SK-N-SH (cell line): ENCODE measurements around the gene GRK3. TPM values are rescaled to one million over a fixed set of nuclear protein-coding genes. Genes with fewer than 3 reads are reported as not detected.

Experiments
- CTCF ChIA-PET: fragments of 300-600, 350-600 bp; formaldehyde crosslinking; extraction: SDS; loops from one replicate; lab custom pipeline; 2021; lab: Yijun Ruan, JAX
- POLR2A ChIA-PET: fragments of 350-600 bp; sonication (Branson Sonifier 250); formaldehyde crosslinking; extraction: SDS; loops from one replicate; lab custom pipeline; 2020; ENCODE audit warnings: antibody characterized with exemption, inconsistent platforms; lab: Yijun Ruan, JAX
- DNase-seq: peaks from one replicate; pipeline ENCODE4 v3.0.0; 2012
- H2AFZ ChIP-seq: fragments of 200-600 bp; sonication (generic); 2 replicates; pipeline ENCODE4 v1.8.1; 2016; ENCODE audit warnings: antibody characterized with exemption, mild to moderate bottlenecking, low read depth
- H3F3A ChIP-seq: fragments of 200-600 bp; sonication (generic); replicated peaks from 2 replicates; pipeline ENCODE3; 2016; ENCODE audit warnings: antibody characterized with exemption, mild to moderate bottlenecking; ENCODE audit not compliant: insufficient read depth
- H3K27ac ChIP-seq, 2 experiments: fragments of 200-500 bp in 1 of 2; fragments of 200-600 bp in 1 of 2; sonication (Bioruptor generic) in 1 of 2; sonication (generic), shearing (Covaris generic) in 1 of 2; 2 replicates each; pipeline versions ENCODE4 v1.5.1 to v1.6.1; 2014 to 2016; ENCODE audit warnings: low read depth in 2 of 2, inconsistent platforms in 1 of 2, low read length in 1 of 2, mild to moderate bottlenecking in 1 of 2, mixed read lengths in 1 of 2
- H3K27me3 ChIP-seq: fragments of 200-600 bp; sonication (generic), shearing (Covaris generic); 2 replicates; pipeline ENCODE4 v1.6.1; 2016; ENCODE audit warnings: mixed run types; ENCODE audit not compliant: insufficient read depth
- H3K36me3 ChIP-seq, 2 experiments: fragments of 200-500 bp in 1 of 2; fragments of 200-600 bp in 1 of 2; sonication (Bioruptor generic) in 1 of 2; sonication (generic) in 1 of 2; replicated peaks in 1 of 2; 2 replicates each; pipeline versions ENCODE3 to v1.5.1; 2014 to 2016; ENCODE audit warnings: low read length in 1 of 2, mild to moderate bottlenecking in 1 of 2; ENCODE audit not compliant: insufficient read depth in 2 of 2, control insufficient read depth in 1 of 2
- H3K4me1 ChIP-seq, 2 experiments: fragments of 200-500 bp in 1 of 2; fragments of 200-600 bp in 1 of 2; sonication (Bioruptor generic) in 1 of 2; sonication (generic), shearing (Covaris generic) in 1 of 2; 2 replicates each; pipeline versions ENCODE4 v1.5.1 to v1.6.1; 2014 to 2016; ENCODE audit warnings: low read depth in 1 of 2, low read length in 1 of 2, mixed run types in 1 of 2; ENCODE audit not compliant: insufficient read depth in 2 of 2, control insufficient read depth in 1 of 2
- H3K4me2 ChIP-seq: fragments of 200-600 bp; sonication (generic), shearing (Covaris generic); 2 replicates; pipeline ENCODE4 v1.6.1; 2017; ENCODE audit warnings: mixed run types
- H3K4me3 ChIP-seq, 2 experiments: fragments of 200-500 bp in 1 of 2; fragments of 200-600 bp in 1 of 2; sonication (Bioruptor generic) in 1 of 2; sonication (generic), shearing (Covaris generic) in 1 of 2; 2 replicates each; pipeline versions ENCODE4 v1.5.1 to v1.8.1; 2014 to 2016; ENCODE audit warnings: low read depth in 2 of 2, inconsistent platforms in 1 of 2, low read length in 1 of 2, mild to moderate bottlenecking in 1 of 2, mixed read lengths in 1 of 2, moderate library complexity in 1 of 2
- H3K79me2 ChIP-seq: fragments of 200-600 bp; sonication (generic); 2 replicates; pipeline ENCODE4 v1.8.1; 2017; ENCODE audit warnings: mild to moderate bottlenecking; ENCODE audit not compliant: insufficient read depth
- H3K9ac ChIP-seq: fragments of 200-600 bp; sonication (generic); 2 replicates; pipeline ENCODE4 v1.6.1; 2017; ENCODE audit warnings: mixed run types
- H3K9me2 ChIP-seq: fragments of 200-600 bp; sonication (generic); 2 replicates; pipeline ENCODE4 v1.6.1; 2017; ENCODE audit warnings: mixed run types
- H3K9me3 ChIP-seq: fragments of 200-600 bp; sonication (generic); 2 replicates; pipeline ENCODE4 v1.6.1; 2017; ENCODE audit warnings: mixed run types, mild to moderate bottlenecking, moderate library complexity
- H4K20me1 ChIP-seq: fragments of 200-600 bp; sonication (generic); 2 replicates; pipeline ENCODE4 v1.6.1; 2017; ENCODE audit warnings: mild to moderate bottlenecking, mixed run types; ENCODE audit not compliant: insufficient read depth
- CHD2 ChIP-seq: fragments of 150-350 bp; IDR thresholded peaks from 2 replicates; pipeline ENCODE4 v1.6.1; 2018; ENCODE audit warnings: low read length; ENCODE audit not compliant: partially characterized antibody
- ELF1 ChIP-seq: IDR thresholded peaks from 2 replicates; pipeline ENCODE4 v1.4.0; 2012
- EZH2phosphoT487 ChIP-seq: fragments of 200-600 bp; sonication (generic); IDR thresholded peaks from 2 replicates; pipeline ENCODE4 v1.6.1; 2017; ENCODE audit warnings: low read depth, mixed run types, mild to moderate bottlenecking, antibody characterized with exemption, moderate library complexity, borderline replicate concordance
- FOXJ3 ChIP-seq: sonication (generic); formaldehyde crosslinking; IDR thresholded peaks from 2 replicates; pipeline ENCODE4 v1.5.1; 2020; ENCODE audit warnings: mild to moderate bottlenecking, missing genetic modification reagents
- GATA2 ChIP-seq: sonication (generic); formaldehyde crosslinking; IDR thresholded peaks from 2 replicates; pipeline ENCODE4 v1.5.0; 2020; ENCODE audit warnings: mild to moderate bottlenecking, missing genetic modification reagents
- JUND ChIP-seq: IDR thresholded peaks from 2 replicates; pipeline ENCODE4 v1.4.0; 2012
- MAX ChIP-seq: IDR thresholded peaks from 2 replicates; pipeline ENCODE4 v1.4.0; 2012; ENCODE audit warnings: low read depth
- MEF2A ChIP-seq: IDR thresholded peaks from 2 replicates; pipeline ENCODE4 v1.4.0; 2012; ENCODE audit warnings: low read depth, borderline replicate concordance
- MXI1 ChIP-seq: IDR thresholded peaks from 2 replicates; pipeline ENCODE4 v1.6.1; 2012; ENCODE audit warnings: mild to moderate bottlenecking, low read depth, low read length, improper control_type of control experiment
- NRF1 ChIP-seq: IDR thresholded peaks from 2 replicates; pipeline ENCODE4 v1.6.1; 2012; ENCODE audit warnings: low read depth, mild to moderate bottlenecking, low read length
- PBX3 ChIP-seq: IDR thresholded peaks from 2 replicates; pipeline ENCODE4; 2012
- POLR2AphosphoS5 ChIP-seq: IDR thresholded peaks from 2 replicates; pipeline ENCODE4 v1.6.1; 2012; ENCODE audit warnings: low read depth, low read length
- RCOR1 ChIP-seq: fragments of 150-350 bp; IDR thresholded peaks from 2 replicates; pipeline ENCODE4 v1.6.1; 2017; ENCODE audit warnings: antibody characterized with exemption, low read length
- REST ChIP-seq: IDR thresholded peaks from 2 replicates; pipeline ENCODE4 v1.6.1; 2012; ENCODE audit warnings: mild to moderate bottlenecking, low read depth, low read length, moderate library complexity
- RFX5 ChIP-seq: IDR thresholded peaks from 2 replicates; pipeline ENCODE4 v1.6.1; 2012; ENCODE audit warnings: mild to moderate bottlenecking, improper control_type of control experiment, low read length
- RXRA ChIP-seq: IDR thresholded peaks from 2 replicates; pipeline ENCODE4 v1.4.0; 2012; ENCODE audit warnings: low read depth, mild to moderate bottlenecking, borderline replicate concordance
- TCF12 ChIP-seq: IDR thresholded peaks from 2 replicates; pipeline ENCODE4 v1.4.0; 2012
- USF2 ChIP-seq: fragments of 150-350 bp; IDR thresholded peaks from 2 replicates; pipeline ENCODE4 v1.6.1; 2017; ENCODE audit warnings: antibody characterized with exemption, low read length, low read depth, borderline replicate concordance
- YY1 ChIP-seq: IDR thresholded peaks from 2 replicates; pipeline ENCODE4 v1.4.0; 2012; ENCODE audit warnings: low read depth, mild to moderate bottlenecking
- ZBTB33 ChIP-seq: IDR thresholded peaks from 2 replicates; pipeline ENCODE4 v1.4.0; 2012; ENCODE audit warnings: low read depth, borderline replicate concordance
- WGBS: methylation state at CpG from one replicate; pipeline ENCODE4 v1.1.6; 2017; ENCODE audit warnings: low lambda C conversion rate; 5-methylcytosine and 5-hydroxymethylcytosine counted together
- polyA plus RNA-seq, 3 experiments: library from polyadenylated mRNA; depleted of rRNA; stranded (reverse); fragments of >200 nt; gene quantifications; 2 replicates each; pipeline ENCODE4 v1.2.3, GENCODE V29; 2012

The GRK3 gene
- polyA plus RNA-seq, 1 of the 3 experiments (the other 2 are of a cell fraction) = 1.3 TPM

GRCh38 chr22:25630447-25630846, 66.0 kb downstream of the GRK3 start:
- TF ChIP-seq USF2 (no peak), RXRA (no peak), NRF1 (no peak), GATA2 (CRISPR knock-in tag) (no peak), MEF2A (no peak), CHD2 (no peak), POLR2AphosphoS5 (no peak), PBX3 (no peak), JUND (no peak), REST (no peak), TCF12 (no peak), ELF1 (no peak), MXI1 (no peak), FOXJ3 (no peak), YY1 (no peak), RCOR1 (no peak), EZH2phosphoT487 (no peak), ZBTB33 (no peak), MAX (no peak), RFX5 (no peak)
- ChIA-PET POLR2A (no interaction called here), CTCF (no interaction called here)
- no peaks in the 10 kb centered on the region for H3K27me3 ChIP-seq
- no peak overlapping the region for H3K4me3 ChIP-seq
- H3K4me1 ChIP-seq = peaks cover 0 to 30% of the 10 kb centered on the region in 2 experiments; a peak in 2 of 4 replicates
- no peak overlapping the region for H3K4me2 ChIP-seq
- H3K79me2 ChIP-seq = no peaks in the 10 kb centered on the region
- no peaks in the 10 kb centered on the region for H3F3A ChIP-seq
- no peak overlapping the region; a peak in 2 of 4 replicates for H3K27ac ChIP-seq
- no peaks in the 10 kb centered on the region for H4K20me1 ChIP-seq
- H3K36me3 ChIP-seq = no peaks in the 10 kb centered on the region
- no peak overlapping the region for H2AFZ ChIP-seq
- no peak overlapping the region for H3K9ac ChIP-seq
- DNase-seq = no peak
- H3K9me3 ChIP-seq = no peaks in the 10 kb centered on the region
- 94% methylated on average over 5 of the region's 5 CpGs for WGBS
- no peaks in the 10 kb centered on the region for H3K9me2 ChIP-seq
